Hippocampal formation (tissue), 2 donors: ENCODE measurements around the gene CHN1.

Experiments
- DNase-seq, 2 donors: peaks; one replicate each; lab custom pipeline; 2025; lab: John Stamatoyannopoulos, UW

Gene CHN1

DNA sequence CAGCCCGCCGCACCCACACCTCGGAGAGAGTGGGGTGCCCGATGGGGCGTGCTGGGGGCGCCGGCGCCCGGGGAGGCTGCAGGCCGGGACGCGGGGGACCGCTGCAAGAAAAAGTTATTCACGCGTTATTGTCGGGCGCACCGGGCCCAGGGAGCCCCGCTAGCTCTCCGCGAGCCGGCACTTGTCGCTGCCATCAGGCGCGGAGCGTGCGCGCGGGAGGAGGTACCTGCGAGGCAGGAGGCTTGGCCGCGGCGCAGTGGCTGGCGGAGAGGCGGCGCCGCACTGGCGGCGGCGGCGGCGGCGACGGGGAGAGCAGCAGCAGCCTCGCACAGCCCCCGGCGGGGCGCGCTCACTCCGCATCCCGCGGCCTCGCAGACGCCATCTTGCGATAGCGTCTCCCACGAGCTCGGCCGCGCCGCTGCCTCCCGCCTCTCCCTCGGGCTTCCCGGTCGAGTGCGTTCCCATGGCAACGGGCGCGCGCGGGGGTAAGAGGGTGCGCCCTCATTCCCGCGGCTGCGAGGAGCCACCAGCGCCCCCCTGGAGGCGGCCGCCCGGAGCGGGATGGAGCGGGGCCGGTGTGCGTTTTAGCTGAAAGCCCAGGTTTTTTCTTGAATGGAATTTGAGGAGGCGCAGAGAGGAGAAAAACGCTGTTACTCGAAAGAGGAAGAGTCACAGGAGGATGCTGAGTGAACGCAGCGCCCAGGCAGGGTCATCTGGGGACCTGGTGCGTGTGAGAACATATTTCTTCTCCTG lies at the start of gene CHN1:
Gene CHN1, minus strand, starts transcription at position 402 of the 753 bp plus-strand sequence. CDS start 469 bp downstream, outside the sequence.
- DNase-seq = peak; percentile 75 to 80

DNA sequence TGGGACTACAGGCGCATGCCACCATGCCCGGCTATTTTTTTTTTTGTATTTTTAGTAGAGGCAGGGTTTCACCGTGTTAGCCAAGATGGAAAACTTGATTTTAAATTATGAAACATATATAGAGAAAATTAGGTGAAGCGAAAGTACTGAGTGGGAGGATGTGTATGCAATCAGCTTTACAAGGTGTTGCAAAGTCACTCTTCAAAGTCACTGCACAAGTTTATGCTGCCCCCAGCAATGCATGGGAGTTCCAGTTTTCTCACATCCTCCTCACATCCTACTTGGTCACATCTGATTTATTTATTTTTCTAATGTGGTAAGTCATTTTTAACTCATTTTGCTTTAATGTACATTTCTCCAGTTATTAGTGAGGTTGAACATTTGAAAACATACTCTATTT lies 49.2 kb upstream of the CHN1 start:
- no peak for DNase-seq

- no peak for DNase-seq
These were observed 44.5 kb upstream of the CHN1 start for GRCh38 chr2:175049661-175050060.

GRCh38 chr2:175048275-175048674 lies 43.1 kb upstream of the CHN1 start:
- no peak for DNase-seq

DNA sequence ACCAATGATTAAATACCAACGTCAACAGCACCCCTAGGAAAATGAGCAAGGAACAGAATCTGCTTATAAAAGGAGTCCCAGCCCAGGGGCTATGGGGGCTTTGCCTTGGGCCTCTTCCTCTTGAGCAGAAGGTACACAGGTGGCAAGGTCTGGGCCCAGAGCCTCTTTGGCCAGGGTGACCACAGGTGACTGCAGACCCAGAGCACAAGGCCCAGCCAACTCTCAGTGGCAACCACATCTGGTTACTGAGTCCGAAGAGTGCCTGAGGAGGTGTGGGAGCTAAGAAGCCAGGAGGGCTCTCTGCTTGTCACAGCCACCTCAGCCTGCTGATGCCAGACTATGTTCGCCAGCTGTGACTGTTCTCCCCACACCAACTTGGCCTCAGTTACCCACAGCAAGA lies 34.3 kb upstream of the CHN1 start:
- no peak for DNase-seq

DNA sequence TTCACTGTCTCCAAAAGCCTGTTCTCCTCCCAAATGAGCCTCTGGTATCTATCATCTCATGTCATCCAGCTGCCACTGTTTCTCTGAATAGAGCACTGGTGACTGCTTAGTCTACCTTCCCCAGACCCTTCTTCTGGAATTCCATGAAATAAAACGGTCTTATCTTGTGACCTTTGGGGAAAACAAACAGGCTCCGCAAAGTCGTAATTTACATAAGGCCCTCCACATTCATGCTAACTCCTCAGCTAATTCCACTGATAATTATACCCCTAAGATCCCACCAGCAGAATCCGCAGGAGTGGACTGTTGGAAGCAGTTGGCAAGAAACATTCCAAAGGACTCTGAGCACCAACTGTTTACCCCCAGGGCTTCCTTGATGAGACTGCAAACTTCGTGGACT lies 33.9 kb upstream of the CHN1 start:
- no peak for DNase-seq

DNA sequence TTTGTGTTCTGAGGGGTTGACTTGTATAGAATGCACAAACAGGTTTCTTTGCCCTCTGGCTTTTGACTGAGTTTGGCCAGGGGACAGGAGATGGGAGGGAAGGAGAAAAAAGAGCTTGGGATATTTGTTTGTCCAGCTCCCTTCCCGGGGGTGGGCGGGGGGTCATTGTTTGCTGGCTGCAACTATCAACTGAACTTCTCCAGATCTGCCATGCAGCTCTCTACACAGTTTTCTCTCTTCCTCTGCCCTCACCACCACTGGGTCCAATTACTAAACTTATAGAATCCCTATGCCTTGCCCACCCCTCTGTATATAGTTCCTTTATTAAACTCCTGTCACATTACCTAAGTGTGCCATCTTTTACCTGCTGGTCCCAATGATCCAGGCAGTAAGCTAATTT lies 32.8 kb upstream of the CHN1 start:
- no peak for DNase-seq

DNA sequence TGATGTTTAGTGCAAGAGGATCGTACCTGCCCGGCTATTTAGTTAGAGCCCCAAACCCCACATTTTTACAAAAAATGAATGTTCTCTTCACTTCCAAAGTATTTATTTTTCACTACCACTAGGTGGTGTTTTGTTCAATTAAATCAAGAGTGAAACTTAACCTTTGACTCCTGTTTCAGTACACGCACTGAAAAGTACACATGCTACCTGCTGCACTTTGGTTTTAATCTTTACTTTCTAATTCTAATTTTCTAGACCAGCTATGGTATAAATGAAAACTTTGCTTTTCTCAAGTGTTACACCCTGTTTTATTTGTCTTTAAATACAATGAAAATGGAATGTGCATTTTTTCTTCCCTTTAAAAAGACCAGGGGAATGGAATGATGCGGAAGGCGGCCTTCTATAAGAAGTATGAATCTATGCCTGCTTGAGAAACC lies 31.4 kb upstream of the CHN1 start:
- DNase-seq = peak in 1 of 2 donors; percentile 5

DNA sequence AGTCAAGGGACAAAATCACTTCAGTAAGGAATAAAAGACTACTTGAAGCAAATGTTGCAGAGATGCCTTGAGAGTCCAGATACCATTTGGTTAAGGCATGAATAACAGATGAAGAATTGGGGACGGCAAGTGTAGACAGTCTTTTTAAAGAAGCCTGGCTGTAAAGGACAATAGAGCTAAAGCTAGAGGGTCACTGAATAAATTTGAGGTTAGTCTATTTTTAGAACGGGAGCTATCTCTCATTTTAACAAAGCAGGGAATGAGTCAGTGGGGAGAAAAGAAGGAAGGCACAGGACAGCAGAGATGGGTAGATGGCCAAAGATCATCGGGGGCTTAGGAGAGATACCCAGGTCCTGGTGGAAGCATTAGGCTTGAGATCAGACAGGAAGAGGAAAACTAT lies 30.6 kb upstream of the CHN1 start:
- no peak for DNase-seq

DNA sequence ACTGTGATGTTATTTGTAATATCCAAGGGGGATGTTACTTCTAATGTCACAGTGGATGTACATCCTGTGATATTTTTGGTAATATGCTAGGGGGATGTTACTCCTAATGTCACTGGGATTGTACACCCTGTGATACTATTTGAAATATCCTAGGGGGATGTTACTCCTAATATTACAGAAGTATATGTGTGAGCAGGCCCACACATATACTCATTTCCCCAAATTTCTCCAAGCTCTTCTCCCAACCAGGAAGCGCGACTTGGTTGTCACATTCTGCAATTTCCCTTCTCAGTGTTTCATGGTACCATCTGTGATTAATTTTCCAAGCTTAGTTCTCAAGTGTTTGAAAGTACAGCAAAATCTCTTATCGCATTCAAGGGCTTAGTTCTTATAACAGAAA lies 29.5 kb upstream of the CHN1 start:
- no peak for DNase-seq

DNA sequence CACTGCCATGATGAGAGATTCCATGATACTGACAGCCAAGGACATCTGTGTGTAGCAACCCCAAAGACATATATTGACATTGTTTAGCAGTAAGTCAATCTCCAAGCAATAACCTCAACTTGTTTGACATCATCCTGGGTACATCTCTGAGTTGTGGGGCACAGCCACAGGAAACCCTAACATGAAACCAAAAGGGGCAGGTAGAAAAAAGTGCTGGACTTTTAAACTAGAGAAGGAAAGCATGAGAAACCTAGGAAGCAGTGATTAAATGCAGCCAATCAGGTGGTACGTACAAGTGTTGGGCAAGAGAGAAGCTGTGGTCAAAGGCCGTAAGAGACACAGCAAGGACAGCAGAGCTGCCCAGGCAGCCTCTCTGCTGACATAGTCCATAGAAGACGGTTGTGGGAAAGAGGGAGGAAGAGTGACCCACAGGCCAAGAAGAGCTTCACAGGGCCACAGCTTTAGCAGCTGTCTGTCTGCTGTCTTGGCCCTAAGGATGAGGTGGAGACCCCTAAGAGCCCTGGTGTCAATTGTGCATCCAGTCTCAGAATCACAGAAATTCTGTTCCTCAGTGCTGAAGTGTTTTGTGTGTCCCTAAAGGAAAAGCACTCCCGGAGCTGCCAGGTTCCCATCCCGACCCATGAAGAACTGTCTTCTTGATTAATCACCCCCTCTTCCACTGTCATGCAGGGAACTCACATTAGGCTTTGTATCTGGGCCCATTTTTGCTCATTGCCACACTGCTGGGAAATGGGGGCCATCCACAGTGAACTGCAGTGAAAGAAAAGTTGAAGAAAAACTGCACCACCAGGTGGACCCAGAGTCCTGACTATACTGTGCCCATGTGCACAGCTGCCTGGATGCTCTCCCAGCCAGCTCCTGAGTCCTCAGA lies 25.4 kb upstream of the CHN1 start:
- DNase-seq = no peak

GRCh38 chr2:175027755-175028154 lies 22.6 kb upstream of the CHN1 start:
- DNase-seq = no peak

DNA sequence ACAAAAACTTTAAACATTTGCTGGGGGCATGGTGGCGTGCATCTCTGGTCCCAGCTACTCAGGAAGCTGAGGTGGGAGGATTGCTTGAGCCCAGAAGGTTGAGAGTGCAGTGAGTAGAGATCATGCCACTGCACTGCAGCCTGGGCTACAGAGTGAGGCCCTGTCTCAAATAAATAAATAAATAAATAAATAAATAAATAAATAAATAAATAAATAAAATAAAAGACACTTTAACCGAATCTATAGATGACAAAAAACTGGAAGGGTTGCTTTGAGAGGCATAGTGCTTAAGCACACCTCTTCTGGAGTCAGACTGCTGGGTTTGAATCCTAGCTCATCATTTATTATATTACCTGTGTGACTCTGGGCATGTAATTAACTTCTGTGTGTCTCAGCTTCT lies 21.2 kb upstream of the CHN1 start:
- no peak for DNase-seq

GRCh38 chr2:175025946-175026345 lies 20.8 kb upstream of the CHN1 start:
- no peak for DNase-seq

DNA sequence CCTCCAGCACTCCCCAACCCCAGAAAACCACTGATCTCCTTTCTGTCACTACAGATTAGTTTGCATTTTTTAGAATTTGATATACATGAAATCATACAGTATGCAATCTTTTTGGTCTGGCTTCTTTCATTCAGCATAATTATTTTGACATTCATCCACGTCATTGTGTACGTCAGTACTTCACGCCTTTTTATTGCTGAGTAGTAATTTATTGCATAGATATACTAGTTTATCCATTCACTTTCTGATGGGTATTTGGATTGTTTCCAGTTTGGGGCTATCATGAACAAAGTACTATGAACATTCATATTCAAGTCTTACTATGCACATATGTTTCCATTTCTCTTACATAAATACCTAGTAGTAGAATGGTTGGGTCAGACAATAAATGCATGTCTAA lies 20.1 kb upstream of the CHN1 start:
- DNase-seq = no peak

GRCh38 chr2:175022923-175023322 lies 17.7 kb upstream of the CHN1 start:
- no peak for DNase-seq

DNA sequence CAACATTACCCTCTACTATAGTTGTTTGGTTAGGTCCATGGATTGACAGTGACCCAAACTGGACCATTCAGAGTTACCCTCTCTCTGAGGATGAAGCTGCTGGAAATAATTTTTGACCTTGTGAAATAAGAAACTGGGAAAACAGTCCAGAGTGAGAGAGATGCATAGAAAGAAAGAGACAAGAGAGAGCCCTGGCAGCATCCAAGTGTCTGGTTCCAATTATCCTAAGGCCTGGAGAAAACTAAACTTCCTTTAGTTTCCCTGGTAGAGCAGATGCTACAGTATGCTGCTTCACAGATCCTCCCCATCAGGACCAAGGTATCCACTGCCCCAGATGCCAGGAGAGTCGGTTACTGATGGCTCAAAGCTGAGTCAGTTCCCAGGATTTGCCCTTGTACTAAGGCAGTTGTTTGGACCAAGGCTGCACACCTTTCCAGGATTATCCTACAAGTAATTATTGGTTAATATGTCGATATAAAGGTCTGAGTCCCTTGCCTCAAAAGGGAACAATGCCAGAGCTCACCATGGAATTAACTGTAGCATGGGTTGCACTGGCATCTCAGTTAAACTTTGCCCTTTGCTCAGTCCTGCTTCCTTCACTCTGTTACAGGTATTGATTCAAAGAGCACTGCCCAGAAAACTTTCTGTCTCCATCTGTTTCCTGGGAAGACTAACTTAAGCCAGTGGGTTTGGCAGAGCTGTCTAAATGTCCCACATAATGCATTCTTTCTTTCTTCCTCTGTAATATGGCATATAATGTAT lies 14.6 kb upstream of the CHN1 start:
- no peak for DNase-seq

DNA sequence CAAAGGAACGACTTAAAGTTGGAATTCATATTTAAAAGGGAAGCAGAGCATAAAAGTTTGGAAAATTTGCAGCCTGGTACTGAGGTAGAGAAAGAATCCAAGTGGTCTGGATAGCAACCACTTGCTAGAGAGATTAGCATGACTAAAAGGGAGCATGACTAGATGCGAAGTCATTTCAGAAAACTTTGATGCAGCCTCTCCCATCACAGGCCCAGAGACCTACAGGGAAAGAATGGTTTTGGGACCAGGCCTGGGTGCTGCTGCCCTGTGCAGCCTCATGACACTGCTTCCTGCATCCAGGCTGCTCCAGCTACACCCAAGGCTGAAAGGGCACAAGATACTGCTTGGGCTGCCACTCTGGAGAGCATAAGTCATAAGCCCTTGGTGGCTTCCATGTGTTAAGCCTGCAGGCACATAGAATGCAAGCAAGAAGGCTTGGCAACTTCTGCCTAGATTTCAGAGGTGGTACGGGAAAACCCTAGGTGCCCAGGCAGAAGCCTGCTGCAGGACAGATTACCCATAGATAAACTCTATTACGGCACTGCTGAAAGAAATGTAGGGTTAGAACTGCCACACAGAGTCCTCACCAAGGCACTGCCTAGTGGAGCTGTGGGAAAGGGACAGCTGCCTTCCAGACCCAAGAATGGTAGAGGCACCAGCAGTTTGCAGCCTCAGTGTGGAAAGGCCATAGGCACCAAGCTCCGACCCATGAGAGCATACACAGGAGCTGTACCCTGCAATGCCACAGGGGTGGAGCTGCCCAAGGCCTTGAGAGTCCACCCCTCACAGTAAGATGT lies 12.6 kb upstream of the CHN1 start:
- no peak for DNase-seq

GRCh38 chr2:175015340-175015739 lies 10.2 kb upstream of the CHN1 start:
- no peak for DNase-seq

- no peak for DNase-seq
These were observed 7.3 kb upstream of the CHN1 start for GRCh38 chr2:175012516-175012915.

GRCh38 chr2:175011505-175011904 lies 6.3 kb upstream of the CHN1 start:
- no peak for DNase-seq

GRCh38 chr2:175010848-175011254 lies 5.7 kb upstream of the CHN1 start:
- no peak for DNase-seq
